HEK293 (cell line): Measurements from ENCODE around the gene C19orf73.

Source experiments
- CTCF ChIA-PET: fragments of 350-600 bp; formaldehyde crosslinking; extraction: SDS; loops from one replicate; lab custom pipeline; 2021; ENCODE audit warnings: antibody characterized with exemption; lab: Yijun Ruan, JAX
- POLR2A ChIA-PET: fragments of 300-600 bp; formaldehyde crosslinking; extraction: SDS; loops from one replicate; lab custom pipeline; 2020; ENCODE audit warnings: antibody characterized with exemption, inconsistent platforms; lab: Yijun Ruan, JAX
- H3K27ac ChIP-seq: fragments of 200-500 bp; sonication (Bioruptor generic); 2 replicates; pipeline ENCODE4 v1.5.1; 2014; ENCODE audit warnings: low read depth, low read length, control low read depth, inconsistent platforms; ENCODE audit errors: extremely low read depth
- H3K36me3 ChIP-seq, 2 experiments: fragments of 200-500 bp in 1 of 2; sonication (Bioruptor generic) in 1 of 2; 1 replicate in 1 of 2; 2 replicates in 1 of 2; pipeline ENCODE4 v1.5.1; 2014 to 2017; ENCODE audit warnings: inconsistent platforms in 2 of 2, low read length in 2 of 2; ENCODE audit not compliant: control insufficient read depth in 2 of 2, insufficient read depth in 1 of 2
- H3K4me1 ChIP-seq: fragments of 200-500 bp; sonication (Bioruptor generic); 2 replicates; pipeline ENCODE4 v1.5.1; 2014; ENCODE audit warnings: mild to moderate bottlenecking, low read length, inconsistent platforms; ENCODE audit not compliant: control insufficient read depth, insufficient read depth
- H3K4me3 ChIP-seq: 2 replicates; pipeline ENCODE4 v1.5.1; 2011; ENCODE audit warnings: low read depth, mild to moderate bottlenecking, control low read depth, low read length, moderate library complexity
- H3K9me3 ChIP-seq: fragments of 200-500 bp; sonication (Bioruptor generic); 2 replicates; pipeline ENCODE4 v1.5.1; 2014; ENCODE audit warnings: low read depth, low read length, inconsistent platforms; ENCODE audit not compliant: control insufficient read depth, insufficient read depth
- BCL6B ChIP-seq: fragments of 450-650 bp; formaldehyde crosslinking; IDR thresholded peaks from 2 replicates; pipeline ENCODE4 v1.5.1; 2017; ENCODE audit warnings: missing biosample characterization, missing genetic modification characterization
- ELK4 ChIP-seq: IDR thresholded peaks from 2 replicates; pipeline ENCODE4 v1.6.1; 2011; ENCODE audit warnings: mild to moderate bottlenecking, low read depth, low read length, borderline replicate concordance
- FEZF1 ChIP-seq: fragments of 450-650 bp; formaldehyde crosslinking; IDR thresholded peaks from 2 replicates; pipeline ENCODE4 v1.5.1; 2016; ENCODE audit warnings: missing biosample characterization, missing genetic modification characterization
- GFI1B ChIP-seq: fragments of 450-650 bp; formaldehyde crosslinking; IDR thresholded peaks from 2 replicates; pipeline ENCODE4 v1.5.1; 2016; ENCODE audit warnings: missing biosample characterization, missing genetic modification characterization
- GLI2 ChIP-seq: fragments of 450-650 bp; formaldehyde crosslinking; IDR thresholded peaks from 2 replicates; pipeline ENCODE4; 2017; ENCODE audit warnings: missing biosample characterization, missing genetic modification characterization, low read depth, borderline replicate concordance
- HIC1 ChIP-seq: fragments of 450-650 bp; formaldehyde crosslinking; IDR thresholded peaks from 2 replicates; pipeline ENCODE4 v1.5.1; 2016; ENCODE audit warnings: missing biosample characterization, missing genetic modification characterization
- KLF1 ChIP-seq: fragments of 450-650 bp; formaldehyde crosslinking; IDR thresholded peaks from 2 replicates; pipeline ENCODE4 v1.5.1; 2016; ENCODE audit warnings: missing biosample characterization, missing genetic modification characterization
- PRDM10 ChIP-seq: fragments of 450-650 bp; formaldehyde crosslinking; IDR thresholded peaks from 2 replicates; pipeline ENCODE4 v1.5.1; 2016; ENCODE audit warnings: missing biosample characterization, missing genetic modification characterization
- SP3 ChIP-seq: fragments of 450-650 bp; formaldehyde crosslinking; IDR thresholded peaks from 2 replicates; pipeline ENCODE4 v1.5.1; 2016; ENCODE audit warnings: missing biosample characterization, missing genetic modification characterization
- SP7 ChIP-seq: fragments of 450-650 bp; formaldehyde crosslinking; IDR thresholded peaks from 2 replicates; pipeline ENCODE4 v1.5.1; 2016; ENCODE audit warnings: missing biosample characterization, missing genetic modification characterization
- ZBTB26 ChIP-seq: fragments of 450-650 bp; formaldehyde crosslinking; optimal IDR thresholded peaks from 2 replicates; pipeline ENCODE3; 2016; ENCODE audit warnings: missing biosample characterization, mild to moderate bottlenecking, missing genetic modification characterization
- ZBTB48 ChIP-seq: fragments of 450-650 bp; formaldehyde crosslinking; IDR thresholded peaks from 2 replicates; pipeline ENCODE4 v1.5.1; 2016; ENCODE audit warnings: missing biosample characterization, missing genetic modification characterization
- ZNF114 ChIP-seq: fragments of 450-650 bp; formaldehyde crosslinking; IDR thresholded peaks from 2 replicates; pipeline ENCODE4 v1.5.0; 2017; ENCODE audit warnings: missing biosample characterization, missing genetic modification characterization
- ZNF223 ChIP-seq: fragments of 450-650 bp; formaldehyde crosslinking; IDR thresholded peaks from 2 replicates; pipeline ENCODE4 v1.5.1; 2016; ENCODE audit warnings: missing biosample characterization, missing genetic modification characterization
- ZNF501 ChIP-seq: fragments of 450-650 bp; formaldehyde crosslinking; IDR thresholded peaks from 2 replicates; pipeline ENCODE4 v1.5.1; 2016; ENCODE audit warnings: missing biosample characterization, missing genetic modification characterization
- ZNF600 ChIP-seq: fragments of 450-650 bp; formaldehyde crosslinking; IDR thresholded peaks from 2 replicates; pipeline ENCODE4 v1.5.1; 2016; ENCODE audit warnings: missing biosample characterization, missing genetic modification characterization
- ZNF654 ChIP-seq: fragments of 450-650 bp; formaldehyde crosslinking; IDR thresholded peaks from 2 replicates; pipeline ENCODE4 v1.5.1; 2016; ENCODE audit warnings: low read depth, missing biosample characterization, missing genetic modification characterization
- ZNF704 ChIP-seq: fragments of 450-650 bp; formaldehyde crosslinking; IDR thresholded peaks from 2 replicates; pipeline ENCODE4 v1.5.1; 2016; ENCODE audit warnings: missing biosample characterization, missing genetic modification characterization
- ZSCAN23 ChIP-seq: fragments of 450-650 bp; formaldehyde crosslinking; IDR thresholded peaks from 2 replicates; pipeline ENCODE4 v1.5.1; 2016; ENCODE audit warnings: missing biosample characterization, missing genetic modification characterization
- TF ChIP-seq, protein P1 (sequence below): fragments of 450-650 bp; formaldehyde crosslinking; IDR thresholded peaks from 2 replicates; pipeline ENCODE4 v1.5.1; 2017; ENCODE audit warnings: missing biosample characterization, missing genetic modification characterization

C19orf73 gene

DNA sequence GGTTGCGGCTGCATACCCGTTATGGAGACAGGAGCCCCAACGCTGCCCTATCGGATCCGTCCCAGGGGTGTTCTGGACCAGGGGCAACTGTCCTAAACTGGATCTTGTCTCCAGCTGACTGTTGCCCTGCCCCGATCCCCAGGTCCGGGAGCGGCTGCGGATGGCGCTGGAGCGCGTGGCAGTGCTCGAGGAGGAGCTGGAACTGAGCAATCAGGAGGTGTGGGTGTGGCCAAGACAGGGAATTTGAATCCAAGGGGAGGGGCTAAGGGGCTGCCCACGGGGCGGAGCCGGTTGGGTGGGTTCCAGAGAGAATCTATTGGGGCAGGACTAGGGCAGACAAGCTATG, 10.3 kb upstream of the C19orf73 start:
- H3K36me3 ChIP-seq = peaks cover 0 to 23% of the 10 kb centered on the region in 2 experiments; a peak in 2 of 3 replicates

More for the DNA sequence above, 10.3 kb upstream of the C19orf73 start:
- no peak overlapping the region for H3K4me3 ChIP-seq
- no peaks in the 10 kb centered on the region for H3K9me3 ChIP-seq
- ChIA-PET CTCF (interaction anchor here (0.7 to 3.2 kb wide), 7 partner anchors 17 to 136 kb away, joined by 3 to 20 read pairs (median 4); partner anchors contain the start of genes GYS1 and RUVBL2), POLR2A (interaction anchor here (0.5 to 1.2 kb wide), 2 partner anchors 20 to 29 kb away, joined by 4 to 7 read pairs; no protein-coding TSS in a partner anchor)
- TF ChIP-seq ZNF114 (tag by site-specific recombination) (no peak), SP3 (no peak), ZNF654 (no peak), ZNF501 (no peak), ZBTB26 (no peak), ZNF223 (tag by site-specific recombination) (no peak), ZNF704 (no peak), PRDM10 (no peak), ZNF600 (tag by site-specific recombination) (peak; percentile 74), GLI2 (tag by site-specific recombination) (no peak), ZBTB48 (tag by site-specific recombination) (no peak), GFI1B (tag by site-specific recombination) (no peak), KLF1 (peak; percentile 37; the same call in 1 of the 2 replicates), SP7 (no peak), ZSCAN23 (tag by site-specific recombination) (no peak), FEZF1 (no peak), ELK4 (no peak), BCL6B (tag by site-specific recombination) (no peak), HIC1 (tag by site-specific recombination) (no peak)
- TF ChIP-seq, protein P1, sequence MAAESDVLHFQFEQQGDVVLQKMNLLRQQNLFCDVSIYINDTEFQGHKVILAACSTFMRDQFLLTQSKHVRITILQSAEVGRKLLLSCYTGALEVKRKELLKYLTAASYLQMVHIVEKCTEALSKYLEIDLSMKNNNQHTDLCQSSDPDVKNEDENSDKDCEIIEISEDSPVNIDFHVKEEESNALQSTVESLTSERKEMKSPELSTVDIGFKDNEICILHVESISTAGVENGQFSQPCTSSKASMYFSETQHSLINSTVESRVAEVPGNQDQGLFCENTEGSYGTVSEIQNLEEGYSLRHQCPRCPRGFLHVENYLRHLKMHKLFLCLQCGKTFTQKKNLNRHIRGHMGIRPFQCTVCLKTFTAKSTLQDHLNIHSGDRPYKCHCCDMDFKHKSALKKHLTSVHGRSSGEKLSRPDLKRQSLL (tag by site-specific recombination) = peak; percentile 60; the same call in 1 of the 2 replicates
- H3K27ac ChIP-seq = no peak overlapping the region
- peaks cover 7% of the 10 kb centered on the region for H3K4me1 ChIP-seq
